ENCODE data around the gene GOPC.
"Not testable (repeated sequence)": the region's sequence is repeated elsewhere in the genome, so short reads cannot be mapped to it uniquely, and the experiment has no call there.

DNA sequence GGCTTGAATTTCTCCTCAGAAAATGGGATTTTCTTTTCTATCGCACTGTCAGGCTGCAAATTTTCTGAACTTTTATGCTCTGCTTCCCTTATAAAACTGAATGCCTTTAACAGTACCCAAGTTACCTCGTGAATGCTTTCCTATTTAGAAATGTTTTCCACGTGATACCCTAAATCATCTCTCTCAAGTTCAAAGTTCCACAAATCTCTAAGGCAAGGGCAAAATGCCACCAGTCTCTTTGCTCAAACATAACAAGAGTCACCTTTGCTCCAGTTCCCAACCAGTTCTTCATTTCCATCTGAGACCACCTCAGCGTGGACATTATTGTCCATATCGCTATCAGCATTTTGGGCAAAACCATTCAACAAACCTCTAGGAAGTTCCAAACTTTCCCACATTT, 84.3 kb downstream of the GOPC start:
- TF ChIP-seq, protein P1, sequence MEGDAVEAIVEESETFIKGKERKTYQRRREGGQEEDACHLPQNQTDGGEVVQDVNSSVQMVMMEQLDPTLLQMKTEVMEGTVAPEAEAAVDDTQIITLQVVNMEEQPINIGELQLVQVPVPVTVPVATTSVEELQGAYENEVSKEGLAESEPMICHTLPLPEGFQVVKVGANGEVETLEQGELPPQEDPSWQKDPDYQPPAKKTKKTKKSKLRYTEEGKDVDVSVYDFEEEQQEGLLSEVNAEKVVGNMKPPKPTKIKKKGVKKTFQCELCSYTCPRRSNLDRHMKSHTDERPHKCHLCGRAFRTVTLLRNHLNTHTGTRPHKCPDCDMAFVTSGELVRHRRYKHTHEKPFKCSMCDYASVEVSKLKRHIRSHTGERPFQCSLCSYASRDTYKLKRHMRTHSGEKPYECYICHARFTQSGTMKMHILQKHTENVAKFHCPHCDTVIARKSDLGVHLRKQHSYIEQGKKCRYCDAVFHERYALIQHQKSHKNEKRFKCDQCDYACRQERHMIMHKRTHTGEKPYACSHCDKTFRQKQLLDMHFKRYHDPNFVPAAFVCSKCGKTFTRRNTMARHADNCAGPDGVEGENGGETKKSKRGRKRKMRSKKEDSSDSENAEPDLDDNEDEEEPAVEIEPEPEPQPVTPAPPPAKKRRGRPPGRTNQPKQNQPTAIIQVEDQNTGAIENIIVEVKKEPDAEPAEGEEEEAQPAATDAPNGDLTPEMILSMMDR (conservative IDR thresholded peaks at IDR 0.05), result not testable (repeated sequence)
- not testable (repeated sequence) for TF ChIP-seq ZFX (IDR thresholded peaks at IDR 0.05)

Measured in C4-2B (cell line).